ENCODE data around the gene IL17F.

Gene IL17F

DNA sequence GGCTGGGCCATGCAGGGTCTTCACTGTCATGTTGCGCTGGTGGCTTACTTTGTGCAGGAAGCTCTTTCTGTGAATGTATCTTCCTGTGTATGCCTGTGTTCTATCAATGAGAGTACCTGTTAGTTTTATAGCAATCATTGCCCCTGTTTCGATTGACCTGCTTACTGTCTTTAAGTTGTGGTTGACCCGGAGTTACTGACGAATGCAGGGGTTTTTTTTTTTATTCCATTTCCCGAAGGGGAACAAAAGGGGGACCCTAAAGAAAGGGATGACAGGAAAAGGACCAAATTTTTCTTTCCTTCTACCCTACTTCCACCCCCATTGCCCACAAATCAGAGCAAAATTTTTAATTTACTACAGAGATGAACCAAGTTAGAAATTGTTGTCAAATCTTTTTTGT lies at the start of gene IL17F:
Gene IL17F (minus strand): TSS at position 101 of the 400 bp plus-strand sequence. CDS start 71 bp downstream, at position 30.
- DNase-seq, result no peak

DNA sequence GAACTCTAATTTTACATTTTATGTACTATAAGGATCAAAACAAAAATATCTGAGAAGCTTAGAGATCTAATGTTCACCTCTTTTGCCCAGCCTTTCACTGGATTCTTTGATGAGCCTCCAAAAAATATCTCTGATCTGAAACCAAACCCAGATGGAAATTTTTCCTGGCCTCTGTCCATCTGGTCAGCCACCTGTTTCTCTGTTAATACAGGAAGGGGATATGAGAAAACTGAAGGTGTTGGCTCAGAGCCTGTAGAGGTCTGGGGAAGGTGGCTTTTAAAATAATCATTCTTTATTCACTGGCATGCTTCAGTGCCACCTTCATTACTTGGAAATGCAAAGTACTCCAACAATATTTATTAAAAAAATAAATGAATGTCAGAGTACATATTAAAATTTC lies 48.8 kb upstream of the IL17F start:
- no peak for DNase-seq

DNA sequence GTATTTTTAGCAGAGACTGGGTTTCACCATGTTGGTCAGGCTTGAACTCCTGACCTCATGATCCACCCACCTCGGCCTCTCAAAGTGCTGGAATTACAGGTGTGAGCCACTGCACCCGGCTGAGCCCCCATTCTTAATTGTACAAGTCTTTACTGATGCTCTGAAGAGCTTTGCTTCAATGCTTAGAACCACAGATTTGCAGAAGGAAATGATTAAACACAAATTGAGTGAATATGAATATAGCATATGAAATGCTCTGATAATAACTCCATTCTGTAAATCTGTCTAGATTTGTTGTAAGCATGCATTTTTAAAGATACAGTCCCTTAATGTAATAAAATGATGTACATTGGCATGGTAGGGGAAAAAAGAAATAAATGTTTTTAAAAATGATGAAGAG lies 44.5 kb upstream of the IL17F start:
- no peak for DNase-seq

DNA sequence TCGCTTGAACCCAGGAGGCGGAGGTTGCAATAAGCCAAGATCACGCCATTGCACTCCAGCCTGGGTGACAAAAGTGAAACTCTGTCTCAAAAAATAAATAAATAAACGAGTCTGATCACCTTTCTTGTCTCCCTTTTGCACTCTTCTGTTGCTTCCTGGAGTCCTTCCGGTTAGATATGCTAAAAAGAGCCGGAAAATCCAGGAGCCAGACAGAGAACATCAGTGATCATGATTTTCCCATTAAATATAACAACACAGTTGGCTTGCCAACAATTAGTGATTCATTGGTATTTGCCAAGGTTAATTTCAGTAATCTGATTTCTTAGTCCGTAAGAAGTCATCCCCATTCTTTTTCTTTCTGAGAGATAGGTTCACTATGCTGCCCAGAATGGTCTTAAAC lies 43.9 kb upstream of the IL17F start:
- no peak for DNase-seq

DNA sequence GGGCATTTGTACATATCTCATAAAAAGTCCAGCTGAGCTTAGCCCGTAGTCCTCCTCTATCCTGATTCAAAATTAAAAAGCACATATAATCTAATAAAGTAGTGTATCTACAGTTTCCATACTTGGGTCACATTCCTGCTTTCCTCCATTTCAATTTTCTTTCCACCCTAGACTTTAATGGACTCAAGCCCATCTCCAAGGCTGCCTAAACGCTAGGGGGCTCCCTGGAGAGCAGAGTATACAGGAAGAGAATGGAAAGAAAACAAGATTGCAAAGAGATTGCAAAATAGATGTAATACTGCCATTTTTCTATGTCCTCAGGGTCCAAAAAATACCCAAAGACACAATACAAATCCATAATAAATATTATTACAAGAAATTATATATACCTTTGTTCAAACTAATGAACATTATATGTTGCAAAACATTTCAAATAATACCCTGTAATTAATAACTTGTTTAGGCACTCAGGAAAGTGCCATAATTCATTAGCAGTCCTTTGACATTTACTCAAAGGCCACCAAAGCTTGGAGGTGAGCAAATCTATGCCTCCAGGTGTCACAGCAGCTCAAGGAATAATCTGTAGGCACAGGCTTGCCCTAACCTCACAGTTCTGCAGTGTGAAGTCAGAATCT lies 42.6 kb upstream of the IL17F start:
- DNase-seq, result peak; percentile 59 to 64

DNA sequence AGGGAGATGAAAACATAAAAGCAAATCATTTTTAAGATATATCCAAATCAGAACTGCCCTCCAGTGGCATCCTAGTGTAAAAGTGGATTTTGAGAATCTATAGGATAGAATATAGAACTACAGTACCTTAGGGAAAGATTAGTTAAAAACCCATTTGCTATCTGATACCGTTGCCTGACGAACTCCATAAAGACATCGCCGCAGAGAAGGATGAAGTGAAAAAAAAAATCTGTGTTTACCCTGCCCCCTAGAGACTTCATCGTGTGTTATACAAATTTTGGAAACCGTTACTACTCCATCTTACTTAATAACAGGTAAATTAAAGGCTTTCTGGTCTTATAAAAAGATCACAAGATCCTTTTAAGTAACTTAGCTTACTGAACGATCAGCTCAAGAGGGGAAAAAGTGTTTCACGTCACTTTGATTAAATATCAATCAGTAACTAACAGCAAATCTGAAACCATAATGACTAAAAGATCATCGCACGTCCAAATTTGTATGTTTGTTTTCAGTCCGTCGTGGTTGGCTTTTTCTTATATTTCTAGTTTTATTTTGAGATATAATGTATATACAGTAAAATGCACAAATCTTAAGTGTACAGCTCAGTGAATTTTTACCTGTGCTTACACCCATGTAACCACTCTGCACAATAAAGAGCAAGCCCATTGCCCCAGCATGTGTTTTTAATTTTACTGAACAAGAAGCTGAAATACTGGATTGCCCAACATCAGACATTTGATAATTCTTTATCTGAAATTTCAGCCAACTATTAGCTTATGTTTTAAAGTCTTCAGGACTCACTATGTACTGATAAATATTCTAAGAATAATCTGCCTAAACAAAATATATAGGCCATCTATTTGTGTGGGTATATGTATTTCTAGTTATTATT lies 41.1 kb upstream of the IL17F start:
- peak in 1 of 2 donors; percentile 61 for DNase-seq

DNA sequence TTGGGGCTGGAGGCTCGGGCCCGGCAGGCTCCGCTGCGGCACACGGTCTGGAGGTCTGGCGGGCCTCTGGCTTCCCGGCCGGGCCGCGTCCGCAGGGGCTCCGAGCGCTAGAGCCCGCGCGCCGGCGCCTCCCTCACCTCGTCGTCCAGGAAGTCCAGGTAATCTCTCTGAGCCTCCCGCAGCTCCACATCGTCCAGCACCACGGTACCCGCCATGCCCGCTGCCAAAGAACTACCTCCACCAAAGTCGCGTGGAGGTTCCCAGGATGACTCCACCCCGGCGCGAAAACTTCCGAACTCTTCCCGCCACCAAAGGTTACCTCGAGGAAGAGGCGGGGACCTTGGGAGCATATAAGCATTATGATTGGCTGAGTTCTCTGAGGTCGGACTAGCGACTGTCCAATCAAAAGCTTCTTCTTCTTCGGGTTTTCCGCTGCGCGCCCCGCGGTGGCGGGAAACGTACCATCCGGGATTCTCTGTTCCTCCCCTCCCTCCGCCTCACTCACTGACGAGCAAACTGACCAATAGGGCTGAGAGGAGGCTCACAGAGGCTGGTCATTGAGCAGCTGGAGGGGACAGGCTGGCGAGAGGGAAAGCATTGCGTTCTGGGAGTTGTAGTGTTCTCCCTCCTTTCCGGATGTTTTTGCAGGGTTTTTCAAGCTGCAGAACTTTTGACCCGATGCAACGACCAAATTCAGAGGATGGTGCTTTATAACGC lies 40.3 kb upstream of the IL17F start, which contains the start of gene MCM3:
Gene MCM3 (minus strand): TSS at position 283 of the 717 bp plus-strand sequence. CDS start 68 bp downstream, at position 215.
- DNase-seq, result peak; percentile 99

DNA sequence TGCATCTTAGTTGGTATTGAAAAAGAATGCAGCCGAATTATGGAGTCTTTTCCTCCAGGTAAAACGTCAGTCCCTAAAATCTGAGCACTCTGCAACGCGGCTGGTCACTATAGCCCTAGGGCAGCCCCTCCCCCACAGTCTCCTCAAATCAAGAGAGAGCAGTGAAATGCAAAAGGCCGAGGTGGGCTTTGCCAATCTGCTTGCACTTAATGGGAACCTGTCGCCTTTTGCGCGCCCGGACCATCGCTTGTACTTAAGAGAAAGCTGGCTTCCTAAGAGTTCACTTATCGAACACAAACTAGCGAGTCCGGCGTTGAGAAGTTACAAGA lies 39.8 kb upstream of the IL17F start:
- no peak for DNase-seq

DNA sequence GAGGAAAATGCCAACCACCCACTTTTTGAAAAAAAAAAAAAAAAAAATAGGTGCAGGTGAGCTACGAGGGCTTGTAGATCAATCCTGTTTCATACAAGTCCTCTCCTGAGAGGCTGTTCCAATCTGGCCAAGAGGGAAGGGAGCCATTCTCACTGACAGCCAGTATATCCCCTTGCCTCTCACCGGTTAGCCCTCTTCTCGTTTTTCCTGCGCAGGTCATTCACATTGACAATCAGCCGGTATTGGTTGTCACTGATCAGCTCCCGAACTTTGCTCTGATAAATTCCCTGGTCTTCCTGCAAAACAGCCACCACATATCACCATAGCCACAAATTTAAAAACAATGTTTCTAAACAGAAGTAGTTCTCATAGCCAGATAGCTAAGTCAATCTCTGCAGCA lies 38.8 kb upstream of the IL17F start:
- no peak for DNase-seq

DNA sequence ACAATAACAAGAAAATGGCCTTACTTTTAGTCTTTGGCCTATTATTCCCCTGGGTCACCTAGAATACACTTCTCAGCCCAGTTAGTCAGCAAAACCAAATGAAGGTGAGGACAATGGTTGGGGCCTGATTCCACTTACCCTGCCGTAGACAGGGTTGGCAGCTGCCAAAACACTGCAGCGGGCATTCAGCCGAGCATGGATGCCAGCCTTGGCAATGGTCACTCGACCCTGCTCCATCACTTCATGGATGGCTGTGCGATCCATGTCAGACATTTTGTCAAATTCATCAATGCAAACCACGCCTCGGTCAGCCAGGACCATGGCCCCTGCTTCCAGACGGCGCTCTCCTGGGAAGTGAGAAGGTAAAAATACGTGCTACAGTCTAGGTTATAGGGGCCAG lies 31.8 kb upstream of the IL17F start:
- DNase-seq, result no peak

DNA sequence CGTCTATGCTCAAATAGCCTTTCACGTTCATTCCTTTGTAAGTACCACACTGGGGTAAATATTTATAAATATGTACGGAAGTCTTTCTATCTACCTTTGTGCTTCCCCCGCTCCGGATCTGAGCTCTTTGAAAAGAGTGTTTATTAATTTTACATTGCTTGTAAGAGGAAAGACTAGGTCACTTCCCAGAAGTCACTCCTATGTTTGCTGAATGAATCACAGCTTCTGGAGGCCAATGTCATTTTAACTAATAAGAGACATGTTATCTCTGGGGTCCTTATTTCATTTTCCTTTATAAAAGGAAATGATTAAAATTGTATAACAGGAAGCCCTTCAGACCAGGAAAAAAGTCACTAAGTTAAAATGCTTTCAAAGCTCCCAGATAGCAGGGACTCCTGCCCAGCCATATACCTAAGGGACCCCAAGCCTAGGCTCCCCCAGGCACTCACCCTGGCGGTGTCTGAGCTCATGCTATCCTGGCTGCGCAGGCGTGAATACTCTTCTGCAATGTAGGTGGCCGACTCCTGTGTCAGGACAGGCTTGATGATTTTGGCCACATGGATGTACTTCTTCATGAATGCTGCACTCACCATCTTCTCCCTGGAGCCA lies 27.7 kb upstream of the IL17F start:
- no peak for DNase-seq

DNA sequence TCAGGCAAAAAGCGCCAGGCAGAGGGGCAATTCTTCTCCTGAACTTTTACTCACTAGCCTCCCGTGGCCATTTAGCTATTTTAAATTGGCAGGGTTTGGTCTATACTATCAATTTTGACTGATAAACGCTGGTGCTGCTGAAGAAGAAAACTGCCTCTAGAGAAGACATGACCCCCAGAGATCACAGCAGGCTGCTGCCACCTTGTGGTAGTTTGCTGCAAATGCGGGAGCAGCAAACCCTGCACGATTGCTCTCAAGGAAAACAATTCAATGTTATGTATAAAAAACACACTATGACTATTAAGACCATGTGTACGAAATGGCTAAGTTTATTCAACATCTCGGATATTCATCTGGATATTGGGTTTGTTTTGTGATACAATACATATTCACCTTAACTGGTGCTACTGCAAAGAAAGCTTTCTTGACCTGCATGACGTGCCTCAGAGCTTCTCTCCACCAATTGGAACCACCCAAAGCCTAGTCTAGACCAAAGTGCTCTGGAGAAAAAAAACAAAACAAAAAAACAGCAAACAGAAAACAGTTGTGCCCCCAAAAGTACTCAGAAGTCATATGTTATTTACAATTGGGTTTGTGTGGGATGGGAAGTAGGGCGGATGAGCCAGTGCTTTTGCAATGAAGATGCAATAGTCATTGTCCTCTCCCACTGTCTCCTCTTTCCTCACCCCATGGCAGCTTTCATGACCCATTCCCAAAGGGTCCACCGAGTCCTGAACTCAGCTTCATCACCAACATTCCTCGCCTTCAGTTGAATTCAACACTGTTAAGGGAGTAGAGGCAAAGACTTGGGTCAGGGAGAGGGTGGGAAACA lies 19.6 kb upstream of the IL17F start:
- DNase-seq, result peak; percentile 68 to 76

DNA sequence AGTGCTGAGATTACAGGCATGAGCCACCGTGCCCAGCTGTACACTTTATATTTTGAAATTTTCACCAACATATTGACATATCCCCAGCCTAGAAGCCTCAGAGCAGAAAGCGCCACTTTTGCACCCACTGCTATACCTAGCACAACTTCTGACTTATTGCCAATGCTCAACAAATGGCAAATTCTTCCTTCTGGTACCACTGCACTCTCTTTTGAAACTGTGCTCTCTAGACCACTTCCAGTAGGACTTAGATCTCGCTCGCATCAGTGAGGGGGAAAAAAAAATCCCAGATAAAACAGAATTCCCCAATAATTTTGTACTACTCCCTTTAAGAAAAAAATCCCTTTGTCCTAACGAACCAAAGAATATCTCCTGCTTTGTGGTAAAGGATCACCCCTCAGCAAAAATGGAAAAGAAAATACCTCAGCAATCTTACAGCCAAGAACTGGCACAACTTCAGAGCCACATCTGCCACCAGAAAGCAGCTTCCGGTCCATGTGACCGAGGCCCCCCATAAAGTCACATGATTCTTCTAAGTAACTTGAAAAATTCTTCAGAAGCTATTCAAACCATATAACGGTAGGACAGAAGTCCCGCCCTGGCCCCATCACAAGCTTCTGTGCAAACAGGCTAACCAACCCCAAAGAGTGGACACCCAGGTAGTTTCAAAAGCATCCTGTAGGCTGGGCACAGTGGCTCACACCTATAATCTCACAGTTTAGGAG lies 18.5 kb upstream of the IL17F start:
- DNase-seq, result peak in 1 of 2 donors; percentile 7

DNA sequence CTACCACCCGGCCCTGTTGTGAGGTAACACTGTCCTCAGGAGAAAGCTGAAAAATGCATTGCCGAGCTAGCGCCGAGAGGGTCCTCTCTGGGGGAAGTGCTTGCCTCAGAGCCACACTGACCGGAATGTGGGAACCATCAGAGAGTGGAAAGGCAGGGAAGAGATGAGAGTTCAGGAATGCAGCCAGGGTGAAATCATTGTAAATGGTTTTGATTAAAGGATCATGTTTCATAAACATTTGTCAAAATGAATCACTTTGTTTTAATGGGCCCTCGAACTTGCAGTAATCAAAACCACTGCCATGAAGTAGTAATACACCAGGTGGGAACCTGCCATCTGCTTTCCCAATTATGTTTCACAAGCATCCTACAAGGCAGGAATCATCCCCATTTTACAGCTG lies 16.9 kb upstream of the IL17F start:
- DNase-seq, result no peak

DNA sequence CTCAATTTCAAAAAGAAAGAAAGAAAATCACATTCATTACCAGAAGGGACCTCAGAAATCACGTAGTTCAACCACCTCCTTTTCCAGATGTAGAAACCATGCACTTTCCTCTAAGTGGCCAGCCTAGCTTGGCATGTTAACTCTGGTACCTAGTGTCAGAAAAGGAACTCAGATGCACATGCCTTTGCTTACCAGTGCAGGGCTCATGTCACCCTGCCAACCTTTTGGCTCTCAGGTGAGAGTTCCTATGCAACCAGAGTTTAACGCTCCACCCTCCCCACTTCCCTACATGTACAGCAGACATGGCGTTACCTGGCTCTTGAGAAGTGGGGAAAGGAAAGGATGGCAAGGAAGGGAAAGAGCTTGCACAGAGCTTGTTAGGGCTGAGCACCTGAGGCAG lies 16.3 kb upstream of the IL17F start:
- DNase-seq, result no peak

DNA sequence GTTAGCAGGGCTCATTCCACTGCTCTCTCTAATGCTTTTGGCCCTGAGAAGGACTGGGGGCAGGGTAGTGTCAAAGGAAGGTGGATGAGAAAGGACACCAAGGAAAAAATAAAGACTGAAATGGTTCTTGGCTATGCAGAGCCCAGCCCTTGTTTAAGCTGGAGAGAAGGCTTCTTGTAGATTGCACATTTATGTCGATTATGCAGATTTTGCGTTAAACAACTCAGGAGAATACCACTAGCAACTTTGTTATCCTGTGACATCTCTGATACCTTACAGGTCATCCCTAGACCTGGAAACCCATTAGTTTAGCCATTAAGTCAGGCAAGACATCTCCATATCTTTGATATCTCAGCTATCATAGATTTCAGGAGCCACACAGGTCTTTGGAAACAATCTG lies 11.1 kb upstream of the IL17F start:
- DNase-seq, result no peak

DNA sequence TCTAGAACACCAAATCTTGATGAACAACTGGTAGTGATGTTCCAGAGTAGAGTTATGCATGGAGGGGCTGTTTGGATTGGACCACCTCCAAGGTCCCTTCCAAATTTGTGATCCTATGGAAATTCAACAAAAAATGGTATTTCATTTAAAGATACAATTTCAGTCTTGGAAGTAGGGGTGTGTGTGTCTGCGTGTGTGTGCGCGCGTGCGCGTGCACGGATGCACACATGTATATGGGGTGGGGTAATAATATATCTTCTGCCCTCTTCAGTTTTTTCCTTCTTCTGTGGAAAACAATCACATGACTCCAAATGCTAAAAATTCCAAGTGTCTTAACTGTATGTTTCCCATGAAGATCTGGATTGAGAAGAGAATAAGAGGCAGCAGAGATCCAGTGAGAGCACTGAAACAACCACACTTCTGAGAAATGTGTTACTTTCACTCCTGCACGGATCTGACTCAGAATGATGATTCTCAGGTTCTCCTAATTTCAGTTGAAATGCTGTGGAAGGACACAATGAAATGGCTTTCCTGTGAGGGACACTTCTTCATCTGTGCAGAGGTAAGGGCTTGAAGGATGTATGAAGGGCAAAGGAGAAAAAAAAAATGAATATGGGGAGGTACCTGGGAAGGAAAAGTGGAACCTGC lies 10.6 kb upstream of the IL17F start:
- DNase-seq, result no peak

DNA sequence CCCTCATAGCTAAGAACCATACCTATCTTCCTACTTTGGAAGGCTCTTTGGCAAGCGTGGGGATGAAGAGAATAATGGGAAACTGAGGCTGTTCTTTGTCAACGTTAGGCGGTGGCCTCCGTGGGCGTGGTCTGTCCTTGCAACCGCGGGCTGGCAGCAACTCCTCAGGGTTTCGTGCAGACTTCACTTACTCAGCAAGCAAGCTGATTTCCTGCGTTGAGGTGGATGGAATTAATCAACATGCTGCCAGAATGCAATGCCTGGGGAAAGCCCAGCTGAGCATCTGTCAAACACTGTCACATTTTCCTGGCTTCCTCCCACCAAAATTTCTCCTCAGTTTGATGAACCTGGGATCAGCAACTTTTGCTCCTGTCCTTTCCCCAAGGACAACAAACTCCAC lies 9.2 kb upstream of the IL17F start:
- DNase-seq, result no peak

DNA sequence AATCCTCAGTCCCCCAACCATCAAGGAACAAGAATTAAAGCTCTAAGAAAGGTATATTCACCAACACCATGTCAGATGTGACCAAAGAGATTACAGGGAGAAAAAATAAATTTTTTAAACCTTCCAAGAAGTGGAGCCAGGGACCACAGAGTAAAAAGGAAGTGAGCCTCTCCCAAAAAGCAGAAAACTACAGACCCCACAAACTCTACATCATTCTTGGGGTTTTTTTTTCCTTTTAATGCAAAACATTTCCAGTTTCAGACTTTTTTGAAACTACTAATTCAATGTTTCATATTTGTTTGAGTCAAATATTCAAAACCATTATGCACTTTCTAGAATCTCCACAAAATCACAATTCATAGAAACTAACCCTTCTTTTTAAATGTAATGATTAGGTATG lies 6.8 kb upstream of the IL17F start:
- no peak for DNase-seq

DNA sequence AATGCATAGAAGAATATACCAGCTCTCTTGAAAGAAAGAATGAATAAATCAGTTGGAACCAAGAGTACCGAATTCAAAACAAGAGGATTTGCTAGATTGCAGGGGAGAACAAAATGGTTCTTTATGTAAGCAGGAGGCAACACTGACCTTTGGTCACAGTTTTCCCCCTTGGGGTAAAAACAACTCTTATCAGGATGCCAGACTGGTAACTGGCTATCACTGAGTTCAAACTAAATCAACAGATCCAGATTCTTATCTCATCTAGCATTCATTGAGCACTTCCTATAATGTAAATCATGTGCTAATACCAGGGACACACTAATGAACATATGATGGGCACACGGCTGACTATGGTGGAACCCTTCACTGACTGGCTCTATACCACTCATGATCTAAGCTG lies 4.8 kb upstream of the IL17F start:
- no peak for DNase-seq

DNA sequence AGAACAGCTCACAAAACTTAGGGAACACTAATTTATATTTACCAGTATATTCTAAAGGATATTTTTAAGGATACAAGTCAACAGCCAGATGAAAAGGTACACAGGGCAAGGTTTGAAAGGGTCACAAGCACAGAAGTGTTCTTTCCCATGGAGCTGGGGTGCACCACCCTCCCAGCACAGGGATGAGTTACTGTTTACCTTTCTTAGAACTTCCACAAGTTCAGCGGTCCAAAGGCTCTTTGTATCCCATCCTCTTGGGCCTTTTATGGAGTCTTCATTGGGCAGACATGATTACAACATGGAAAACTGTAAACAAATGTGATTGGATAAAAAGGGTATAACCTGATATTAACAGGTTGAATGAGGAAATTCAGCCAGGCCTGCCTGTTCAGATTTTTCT lies 1.1 kb upstream of the IL17F start:
- DNase-seq, result no peak
